ENCODE measurements around the gene NUP107. TPM values are rescaled to one million over a fixed set of nuclear protein-coding genes. Genes with fewer than 3 reads are reported as not detected.

The NUP107 gene
- total RNA-seq, 2 experiments from 2014 or later, result 142 to 143 TPM

- Mint-ChIP-seq H3K4me3 (peak overlapping the region; percentile 59), H3K27me3 (no peaks in the 10 kb centered on the region), H3K9me3 (no peaks in the 10 kb centered on the region), H3K27ac (peak overlapping the region; percentile 67), H3K36me3 (ENCODE audit: low read depth) (peaks cover 36% of the 10 kb centered on the region), H3K4me1 (ENCODE audit: low read depth) (peaks cover 89% of the 10 kb centered on the region)
- CTCF ChIA-PET, result interaction anchor here (0.7 to 1.7 kb wide), 4 partner anchors 9 to 601 kb away, joined by 3 to 4 read pairs (median 3); no protein-coding TSS in a partner anchor
- TF ChIP-seq, protein P1, sequence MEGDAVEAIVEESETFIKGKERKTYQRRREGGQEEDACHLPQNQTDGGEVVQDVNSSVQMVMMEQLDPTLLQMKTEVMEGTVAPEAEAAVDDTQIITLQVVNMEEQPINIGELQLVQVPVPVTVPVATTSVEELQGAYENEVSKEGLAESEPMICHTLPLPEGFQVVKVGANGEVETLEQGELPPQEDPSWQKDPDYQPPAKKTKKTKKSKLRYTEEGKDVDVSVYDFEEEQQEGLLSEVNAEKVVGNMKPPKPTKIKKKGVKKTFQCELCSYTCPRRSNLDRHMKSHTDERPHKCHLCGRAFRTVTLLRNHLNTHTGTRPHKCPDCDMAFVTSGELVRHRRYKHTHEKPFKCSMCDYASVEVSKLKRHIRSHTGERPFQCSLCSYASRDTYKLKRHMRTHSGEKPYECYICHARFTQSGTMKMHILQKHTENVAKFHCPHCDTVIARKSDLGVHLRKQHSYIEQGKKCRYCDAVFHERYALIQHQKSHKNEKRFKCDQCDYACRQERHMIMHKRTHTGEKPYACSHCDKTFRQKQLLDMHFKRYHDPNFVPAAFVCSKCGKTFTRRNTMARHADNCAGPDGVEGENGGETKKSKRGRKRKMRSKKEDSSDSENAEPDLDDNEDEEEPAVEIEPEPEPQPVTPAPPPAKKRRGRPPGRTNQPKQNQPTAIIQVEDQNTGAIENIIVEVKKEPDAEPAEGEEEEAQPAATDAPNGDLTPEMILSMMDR (IDR thresholded peaks at IDR 0.05), result no peak
- peak; percentile 78 for DNase-seq
- intact Hi-C loops (cut with micrococcal nuclease), result no loop called here
- peak; percentile 96 for ATAC-seq
- POLR2A ChIA-PET, result interaction anchor here (0.7 to 1.3 kb wide), 4 partner anchors 12 to 52 kb away, joined by 3 to 6 read pairs (median 6); no protein-coding TSS in a partner anchor
Measured at GRCh38 chr12:68641138-68641537, 45.6 kb upstream of the NUP107 start.

- ChIA-PET POLR2A (interaction anchor here (0.6 to 1.1 kb wide), 3 partner anchors 25 to 41 kb away, joined by 3 to 4 read pairs (median 3); partner anchors contain the start of gene RAP1B), CTCF (no interaction called here)
- Mint-ChIP-seq H3K27ac (peak overlapping the region; percentile 72), H3K4me3 (no peak overlapping the region), H3K36me3 (ENCODE audit: low read depth) (peaks cover 47% of the 10 kb centered on the region), H3K27me3 (no peaks in the 10 kb centered on the region), H3K9me3 (no peaks in the 10 kb centered on the region), H3K4me1 (ENCODE audit: low read depth) (peaks cover 67% of the 10 kb centered on the region)
- no peak for DNase-seq
- no peak for ATAC-seq
- TF ChIP-seq, protein P1 (IDR thresholded peaks at IDR 0.05), result no peak
- intact Hi-C loops (cut with micrococcal nuclease), result loop anchor here (5.0 kb wide), 1 partner anchor 34 kb away; the partner anchor contains the start of gene RAP1B
Measured at GRCh38 chr12:68646484-68646883, 40.3 kb upstream of the NUP107 start.

GRCh38 chr12:68647507-68647906 is 39.3 kb upstream of the NUP107 start:
- intact Hi-C loops (cut with micrococcal nuclease), result loop anchor here (5.0 kb wide), 1 partner anchor 35 kb away; the partner anchor contains the start of gene RAP1B
- no peak for DNase-seq
- Mint-ChIP-seq H3K27me3 (no peaks in the 10 kb centered on the region), H3K27ac (peak overlapping the region; percentile 65), H3K4me3 (no peak overlapping the region), H3K4me1 (ENCODE audit: low read depth) (peaks cover 57% of the 10 kb centered on the region), H3K36me3 (ENCODE audit: low read depth) (peaks cover 45% of the 10 kb centered on the region), H3K9me3 (no peaks in the 10 kb centered on the region)
- TF ChIP-seq, protein P1 (IDR thresholded peaks at IDR 0.05), result no peak
- no peak for ATAC-seq
- POLR2A ChIA-PET, result interaction anchor here (1.1 kb wide), 1 partner anchor 37 kb away, joined by 3 read pairs; the partner anchor contains the start of gene RAP1B
- CTCF ChIA-PET, result no interaction called here

GRCh38 chr12:68648179-68648578 is 38.6 kb upstream of the NUP107 start:
- DNase-seq, result no peak
- intact Hi-C loops (cut with micrococcal nuclease), result loop anchor here (5.0 kb wide), 1 partner anchor 36 kb away; the partner anchor contains the start of gene RAP1B
- Mint-ChIP-seq H3K27ac (peak overlapping the region; percentile 65), H3K4me1 (ENCODE audit: low read depth) (peaks cover 50% of the 10 kb centered on the region), H3K4me3 (no peak overlapping the region), H3K27me3 (no peaks in the 10 kb centered on the region), H3K9me3 (no peaks in the 10 kb centered on the region), H3K36me3 (ENCODE audit: low read depth) (peaks cover 42% of the 10 kb centered on the region)
- POLR2A ChIA-PET, result no interaction called here
- ATAC-seq, result peak; percentile 76
- CTCF ChIA-PET, result no interaction called here
- TF ChIP-seq, protein P1 (IDR thresholded peaks at IDR 0.05), result no peak

DNA sequence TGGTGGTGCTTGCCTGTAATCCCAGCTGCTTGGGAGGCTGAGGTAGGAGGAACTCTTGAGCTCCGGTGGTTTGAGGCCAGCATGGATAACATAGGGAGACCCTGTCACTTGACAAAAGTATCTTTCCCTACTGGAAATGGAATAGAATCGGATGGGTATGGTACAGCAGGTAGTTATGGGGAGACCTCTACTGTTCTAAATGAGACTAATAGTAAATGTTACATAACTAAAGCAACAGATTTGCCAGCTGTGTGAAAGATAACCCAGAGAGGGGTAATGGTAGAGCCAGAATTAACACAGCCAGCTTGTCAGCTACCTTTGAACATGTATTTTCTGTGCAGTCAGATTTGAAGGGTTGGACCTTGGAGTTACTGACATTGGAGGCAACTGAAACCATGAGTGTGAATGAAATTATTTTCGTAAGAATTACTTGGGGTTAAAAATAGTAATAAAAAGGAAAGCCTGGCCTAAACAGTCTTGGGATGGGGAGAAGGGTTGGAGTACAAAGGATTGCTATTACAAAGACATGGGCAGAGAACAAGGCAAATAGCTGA is 21.7 kb upstream of the NUP107 start:
- DNase-seq (no peak), ATAC-seq (no peak)
- H3K4me1 Mint-ChIP-seq (ENCODE audit: low read depth), result peaks cover 28% of the 10 kb centered on the region
- TF ChIP-seq, protein P1 (IDR thresholded peaks at IDR 0.05), result no peak
- H3K36me3 Mint-ChIP-seq (ENCODE audit: low read depth), result peaks cover 23% of the 10 kb centered on the region
- POLR2A ChIA-PET, result interaction anchor here (0.6 kb wide), 1 partner anchor 48 kb away, joined by 7 read pairs; no protein-coding TSS in a partner anchor
- H3K4me3 Mint-ChIP-seq, result no peak overlapping the region
- H3K27me3 Mint-ChIP-seq, result no peaks in the 10 kb centered on the region
- peak overlapping the region; percentile 30 for H3K27ac Mint-ChIP-seq
- no peaks in the 10 kb centered on the region for H3K9me3 Mint-ChIP-seq
- intact Hi-C loops (cut with micrococcal nuclease), result no loop called here
- CTCF ChIA-PET, result interaction anchor here (1.2 kb wide), 1 partner anchor 12 kb away, joined by 3 read pairs; no protein-coding TSS in a partner anchor
